ENCODE measurements around the gene MPP3. TPM values are rescaled to one million over a fixed set of nuclear protein-coding genes. Genes with fewer than 3 reads are reported as not detected.

Gene MPP3
- total RNA-seq, 2 experiments from 2014 or later, result 0.11 TPM; not detected in 1

DNA sequence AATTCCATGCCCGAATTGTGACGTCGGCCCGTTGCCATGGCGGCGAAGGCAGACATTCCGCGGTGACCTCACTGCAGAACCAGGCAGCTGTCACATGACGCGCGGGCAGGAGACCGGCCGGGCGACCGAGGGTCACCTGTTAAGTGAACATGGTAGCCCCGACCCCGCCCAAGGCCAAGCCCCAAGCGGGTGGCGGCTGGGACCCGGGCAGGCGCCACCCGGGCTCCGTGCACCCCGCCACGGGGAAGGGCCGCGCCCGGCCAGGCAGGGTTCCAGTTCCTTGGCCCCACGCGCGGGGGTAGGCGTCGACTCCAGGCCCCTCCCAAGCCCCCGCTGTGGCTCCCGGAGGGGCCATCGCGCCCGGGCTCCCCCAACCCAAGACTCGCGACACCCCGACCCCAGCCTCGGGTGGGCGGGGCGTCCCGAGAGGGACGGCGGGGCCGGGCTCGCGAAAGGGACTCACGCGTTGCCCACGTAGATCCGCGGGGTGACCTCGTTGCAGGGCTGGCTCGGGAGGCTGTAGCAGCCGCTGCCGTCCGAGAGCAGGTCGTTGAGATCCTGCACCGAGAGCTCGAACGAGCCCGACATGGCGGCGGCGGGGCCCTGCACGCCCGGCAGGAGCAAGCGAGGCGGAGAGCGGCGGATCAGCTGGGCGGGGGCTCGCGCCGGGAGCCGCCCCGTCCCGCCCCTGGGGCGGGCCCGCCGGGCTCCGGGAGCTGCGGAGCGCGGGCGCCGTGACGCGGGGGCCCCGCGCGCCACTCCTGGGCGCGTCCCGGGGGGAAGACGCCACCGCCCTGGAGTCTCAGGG lies 54.4 kb downstream of the MPP3 start, which contains the start of gene DUSP3:
Gene DUSP3 (minus strand): TSS at position 641 of the 808 bp plus-strand sequence. CDS start 53 bp downstream, at position 588.
- POLR2A ChIA-PET, result interaction anchor here (0.9 kb wide), 1 partner anchor 294 kb away, joined by 3 read pairs; no protein-coding TSS in a partner anchor
- Mint-ChIP-seq H3K4me1 (peaks cover 3% of the 10 kb centered on the region), H3K9me3 (no peaks in the 10 kb centered on the region), H3K36me3 (peaks cover 3% of the 10 kb centered on the region), H3K27ac (peak within 1 kb of the TSS; percentile 64), H3K27me3 (peaks cover 35% of the 10 kb centered on the region), H3K4me3 (peak within 1 kb of the TSS; percentile 81)
- DNase-seq (peak; percentile 88), ATAC-seq (ENCODE audit: low read depth) (peak; percentile 96)

DNA sequence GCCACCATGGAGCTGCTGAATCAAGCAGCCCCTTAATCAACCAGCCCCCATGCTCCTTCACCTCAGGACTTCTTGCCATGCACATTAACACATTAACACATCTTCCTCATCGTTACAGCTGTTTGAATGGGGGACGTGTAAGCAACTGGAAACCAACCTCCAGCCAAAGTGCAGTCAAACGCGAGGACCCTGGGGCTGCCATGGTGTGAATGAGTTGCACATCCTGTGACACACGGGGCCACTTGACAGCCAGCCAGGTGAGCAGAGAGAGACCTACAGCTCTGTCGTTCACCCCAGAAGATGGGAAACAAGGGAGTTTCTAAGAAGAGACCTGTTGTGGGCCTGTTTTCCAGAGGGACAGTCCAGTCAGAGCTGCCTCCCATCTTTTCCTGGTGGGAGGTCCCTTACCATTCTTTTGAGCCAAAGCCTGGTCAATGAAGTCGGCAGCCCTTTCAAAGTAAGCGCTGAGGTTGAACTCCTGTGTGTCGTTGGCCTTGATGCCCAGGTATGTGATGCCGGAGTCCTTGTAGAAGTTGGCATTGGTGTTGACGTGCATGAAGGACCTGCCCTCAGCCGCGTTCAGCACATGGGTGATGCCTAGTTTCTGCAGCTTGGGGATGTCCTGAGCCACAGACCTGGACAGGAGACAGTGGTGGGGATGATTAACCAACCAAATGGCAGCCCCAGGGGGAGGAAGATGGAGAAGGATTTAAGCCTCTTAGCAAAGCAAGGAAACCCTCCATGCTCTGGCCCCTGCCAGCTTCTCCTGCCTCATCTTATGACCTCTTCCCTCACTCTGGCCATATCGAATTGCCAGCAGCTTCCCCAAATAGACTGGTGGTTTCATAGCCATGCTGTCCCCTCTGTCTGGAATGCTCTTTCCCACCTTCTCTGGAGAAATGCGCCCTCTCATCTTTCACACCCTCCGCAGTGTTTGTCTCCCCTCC lies 58.4 kb downstream of the MPP3 start:
- POLR2A ChIA-PET, result no interaction called here
- Mint-ChIP-seq H3K27me3 (no peaks in the 10 kb centered on the region), H3K4me3 (no peak overlapping the region)

DNA sequence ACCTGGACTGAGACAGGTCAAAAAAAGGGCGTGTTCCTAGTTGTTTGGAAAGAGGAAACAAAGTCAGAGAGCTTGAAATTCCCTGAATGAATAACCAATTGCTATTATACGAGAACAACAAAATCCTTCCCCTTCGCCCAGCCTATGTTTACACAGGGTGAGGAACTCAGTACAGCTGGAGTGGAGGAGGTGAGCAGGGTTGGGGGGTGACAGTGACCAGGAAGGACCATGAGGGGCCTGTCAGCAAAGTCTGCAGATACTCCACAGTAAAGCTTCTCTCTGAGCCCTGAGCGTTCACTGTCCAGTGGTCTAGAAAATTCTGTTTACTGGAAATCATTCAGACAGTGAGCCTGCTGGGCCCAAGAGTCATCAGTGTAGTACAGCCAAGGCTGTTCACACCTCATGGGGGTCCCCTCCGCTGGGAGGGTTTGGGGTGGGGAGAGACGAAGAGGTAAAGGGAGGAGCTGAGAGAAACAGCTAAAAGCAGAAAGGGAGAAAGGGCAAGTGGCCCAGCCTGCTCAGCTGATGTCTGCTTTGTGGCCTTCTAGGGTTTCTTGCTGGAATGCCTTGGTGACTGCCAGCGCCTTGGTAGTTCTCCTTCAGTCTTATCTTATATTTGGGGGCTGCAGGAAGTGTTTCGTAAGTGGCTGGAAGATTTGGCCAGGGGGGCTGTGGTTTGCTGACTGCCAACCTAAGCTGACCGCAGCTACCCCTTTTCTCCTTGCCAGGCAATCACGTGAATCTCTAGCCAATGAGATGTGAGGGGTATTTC lies 59.9 kb downstream of the MPP3 start:
- Mint-ChIP-seq H3K4me3 (no peak overlapping the region), H3K4me1 (peaks cover 9% of the 10 kb centered on the region), H3K36me3 (peaks cover 11% of the 10 kb centered on the region), H3K9me3 (no peaks in the 10 kb centered on the region), H3K27ac (peak overlapping the region; percentile 38), H3K27me3 (no peaks in the 10 kb centered on the region)
- POLR2A ChIA-PET, result no interaction called here
- DNase-seq, result no peak
- ATAC-seq (ENCODE audit: low read depth), result no peak

More for the DNA sequence above, 58.4 kb downstream of the MPP3 start:
- no peak overlapping the region for H3K27ac Mint-ChIP-seq
- H3K9me3 Mint-ChIP-seq, result no peaks in the 10 kb centered on the region
- ATAC-seq (ENCODE audit: low read depth) (no peak), DNase-seq (no peak)
- peaks cover 5% of the 10 kb centered on the region for H3K4me1 Mint-ChIP-seq
- peaks cover 10% of the 10 kb centered on the region for H3K36me3 Mint-ChIP-seq

DNA sequence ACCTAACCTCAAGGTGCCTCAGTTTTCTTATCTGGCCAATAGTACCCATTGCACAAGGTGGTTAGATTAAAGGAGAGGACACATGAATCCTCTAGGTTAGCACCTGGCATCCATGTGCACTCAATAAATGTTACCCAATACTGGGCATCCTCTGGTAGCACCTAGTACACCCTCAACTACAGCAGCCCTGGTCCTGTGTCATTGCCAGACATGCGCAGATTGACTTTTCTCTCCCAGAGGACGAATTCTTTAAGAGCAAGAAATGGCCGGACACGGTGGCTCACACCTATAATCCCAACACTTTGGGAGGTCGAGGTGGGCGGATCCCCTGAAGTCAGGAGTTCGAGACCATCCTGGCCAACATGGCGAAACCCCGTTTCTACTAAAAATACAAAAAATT lies 61.5 kb downstream of the MPP3 start:
- Mint-ChIP-seq H3K4me3 (no peak overlapping the region), H3K27ac (no peak overlapping the region), H3K9me3 (no peaks in the 10 kb centered on the region), H3K27me3 (no peaks in the 10 kb centered on the region), H3K36me3 (peaks cover 11% of the 10 kb centered on the region), H3K4me1 (peaks cover 8% of the 10 kb centered on the region)
- DNase-seq (no peak), ATAC-seq (ENCODE audit: low read depth) (no peak)
- POLR2A ChIA-PET, result no interaction called here

DNA sequence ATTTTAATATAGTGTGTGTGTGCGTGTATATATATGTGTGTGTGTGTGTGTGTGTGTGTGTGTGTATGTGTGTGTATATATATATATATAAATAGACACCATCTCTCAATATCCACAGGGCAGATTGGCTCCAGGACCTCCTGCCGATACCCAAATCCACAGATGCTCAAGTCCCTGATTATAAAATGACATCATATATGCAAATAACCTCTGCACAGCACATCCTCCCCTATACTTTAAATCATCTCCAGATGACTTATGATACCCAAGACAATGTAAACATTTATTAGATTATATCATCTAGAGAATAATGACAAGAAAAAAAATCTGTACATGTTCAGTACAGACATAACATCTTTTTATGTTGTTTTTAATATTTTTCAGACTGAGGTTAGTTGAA lies 62.0 kb downstream of the MPP3 start:
- DNase-seq (no peak), ATAC-seq (ENCODE audit: low read depth) (no peak)
- peaks cover 11% of the 10 kb centered on the region for H3K36me3 Mint-ChIP-seq
- no peaks in the 10 kb centered on the region for H3K27me3 Mint-ChIP-seq
- H3K27ac Mint-ChIP-seq, result no peak overlapping the region
- no peak overlapping the region for H3K4me3 Mint-ChIP-seq
- H3K4me1 Mint-ChIP-seq, result peaks cover 8% of the 10 kb centered on the region
- no peaks in the 10 kb centered on the region for H3K9me3 Mint-ChIP-seq
- POLR2A ChIA-PET, result no interaction called here

DNA sequence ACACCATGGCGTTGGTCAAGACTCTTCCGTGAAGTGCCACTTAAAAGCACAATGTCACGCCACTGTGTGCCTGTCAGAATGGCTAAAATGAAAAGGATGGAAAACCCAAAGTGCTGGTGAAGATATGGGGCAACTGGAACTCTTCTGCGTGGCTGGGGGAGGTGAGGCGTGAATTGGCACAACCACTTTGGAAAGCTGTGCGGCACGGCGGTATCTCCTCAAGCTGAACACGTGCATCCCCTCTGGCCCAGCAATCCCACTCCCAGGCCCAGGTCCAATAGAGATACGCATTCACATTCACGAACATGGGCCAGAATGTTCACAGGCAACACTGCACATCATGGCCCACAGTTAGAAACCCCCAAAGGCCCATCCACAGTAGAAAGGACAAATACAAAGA lies 63.1 kb downstream of the MPP3 start:
- H3K27me3 Mint-ChIP-seq, result no peaks in the 10 kb centered on the region
- peaks cover 11% of the 10 kb centered on the region for H3K36me3 Mint-ChIP-seq
- no peak overlapping the region for H3K27ac Mint-ChIP-seq
- DNase-seq (no peak), ATAC-seq (ENCODE audit: low read depth) (no peak)
- POLR2A ChIA-PET, result no interaction called here
- H3K4me1 Mint-ChIP-seq, result peaks cover 8% of the 10 kb centered on the region
- no peaks in the 10 kb centered on the region for H3K9me3 Mint-ChIP-seq
- no peak overlapping the region for H3K4me3 Mint-ChIP-seq

DNA sequence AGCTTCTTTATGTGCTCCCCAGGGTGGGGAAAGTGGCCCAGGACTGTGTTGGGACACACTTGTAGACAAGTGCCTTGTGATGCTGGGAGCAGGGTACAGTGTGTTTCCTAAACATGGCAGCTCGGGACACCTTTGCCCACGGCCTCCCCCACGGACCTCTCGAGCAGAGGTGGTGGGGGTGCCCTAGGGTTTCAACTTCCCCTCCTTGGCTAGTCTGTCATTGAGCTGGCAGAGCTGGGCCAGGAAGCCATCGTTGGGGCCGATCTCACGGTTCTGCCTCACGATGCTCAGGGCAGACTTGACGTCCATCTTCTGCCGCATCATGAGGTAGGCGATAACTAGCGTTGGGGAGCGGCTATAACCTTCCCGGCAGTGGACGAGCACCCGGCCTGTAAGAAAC lies 63.5 kb downstream of the MPP3 start:
- no peak overlapping the region for H3K4me3 Mint-ChIP-seq
- DNase-seq (no peak), ATAC-seq (ENCODE audit: low read depth) (no peak)
- peaks cover 8% of the 10 kb centered on the region for H3K4me1 Mint-ChIP-seq
- no peaks in the 10 kb centered on the region for H3K27me3 Mint-ChIP-seq
- no peak overlapping the region for H3K27ac Mint-ChIP-seq
- POLR2A ChIA-PET, result no interaction called here
- H3K36me3 Mint-ChIP-seq, result peaks cover 11% of the 10 kb centered on the region
- H3K9me3 Mint-ChIP-seq, result no peaks in the 10 kb centered on the region

DNA sequence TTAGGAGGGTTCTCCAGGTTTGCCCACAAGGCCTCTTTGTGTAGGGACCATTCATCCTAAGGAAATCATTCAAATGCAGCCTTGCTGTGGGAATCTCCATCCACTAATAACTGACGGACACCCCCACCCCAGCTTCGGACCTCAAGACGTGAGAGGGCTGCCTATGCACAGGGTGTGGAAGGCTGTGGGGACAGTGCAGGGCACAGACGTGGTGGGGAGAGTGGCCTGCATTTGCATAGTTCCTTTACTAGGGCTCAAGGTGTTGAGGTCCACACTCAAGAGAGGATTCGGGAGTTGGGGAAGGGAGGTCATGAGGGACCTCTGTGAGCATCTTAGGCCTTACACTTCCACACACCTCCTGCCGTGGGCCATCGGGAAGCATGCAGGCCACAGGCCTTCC lies 64.0 kb downstream of the MPP3 start:
- Mint-ChIP-seq H3K27ac (no peak overlapping the region), H3K27me3 (no peaks in the 10 kb centered on the region), H3K9me3 (no peaks in the 10 kb centered on the region), H3K4me3 (no peak overlapping the region), H3K36me3 (peaks cover 11% of the 10 kb centered on the region), H3K4me1 (peaks cover 8% of the 10 kb centered on the region)
- no peak for DNase-seq
- no peak for ATAC-seq (ENCODE audit: low read depth)
- POLR2A ChIA-PET, result no interaction called here

DNA sequence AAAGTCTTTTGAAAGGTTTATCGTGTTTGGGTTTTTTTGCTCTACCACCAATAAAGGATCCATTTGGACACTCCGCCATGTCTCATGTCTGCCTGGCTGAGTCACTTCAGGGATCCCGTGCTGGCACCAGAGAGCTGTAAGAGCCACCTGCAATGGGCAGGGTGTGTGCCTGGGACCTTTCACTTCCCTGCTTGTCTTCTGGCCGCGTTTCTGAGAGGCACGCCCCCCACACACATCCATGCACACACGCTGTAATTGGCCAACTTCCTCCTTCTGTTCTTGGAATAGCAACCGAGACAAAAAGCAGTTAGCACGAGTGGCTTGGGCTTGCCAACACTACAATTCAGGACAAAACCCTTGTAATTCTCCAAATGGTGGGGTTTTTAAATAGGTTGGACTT lies 64.6 kb downstream of the MPP3 start:
- Mint-ChIP-seq H3K36me3 (peaks cover 7% of the 10 kb centered on the region), H3K4me3 (no peak overlapping the region), H3K27ac (no peak overlapping the region), H3K4me1 (peaks cover 5% of the 10 kb centered on the region), H3K9me3 (no peaks in the 10 kb centered on the region), H3K27me3 (no peaks in the 10 kb centered on the region)
- POLR2A ChIA-PET, result no interaction called here
- no peak for DNase-seq
- no peak for ATAC-seq (ENCODE audit: low read depth)

DNA sequence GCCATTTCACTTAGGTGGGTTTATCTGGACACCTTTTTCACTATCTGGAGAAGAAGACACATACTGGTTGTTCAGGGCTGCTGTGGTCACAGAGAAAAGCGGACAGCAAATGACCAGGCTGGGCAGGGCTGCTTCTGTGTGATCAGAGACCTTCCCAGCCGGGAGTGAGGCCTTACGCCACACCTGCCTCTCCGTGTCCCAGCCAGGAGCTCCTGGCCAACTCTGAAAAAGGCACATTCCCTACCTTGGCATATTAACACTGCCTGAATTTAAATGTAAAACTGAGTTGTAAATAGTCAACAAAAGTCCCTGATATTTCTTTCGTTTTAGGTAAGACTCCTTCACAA lies 65.3 kb downstream of the MPP3 start:
- H3K4me1 Mint-ChIP-seq, result peaks cover 4% of the 10 kb centered on the region
- ATAC-seq (ENCODE audit: low read depth) (no peak), DNase-seq (no peak)
- H3K36me3 Mint-ChIP-seq, result peaks cover 6% of the 10 kb centered on the region
- H3K27ac Mint-ChIP-seq, result no peak overlapping the region
- no peaks in the 10 kb centered on the region for H3K9me3 Mint-ChIP-seq
- H3K27me3 Mint-ChIP-seq, result no peaks in the 10 kb centered on the region
- POLR2A ChIA-PET, result interaction anchor here (0.5 kb wide), 1 partner anchor 759 kb away, joined by 5 read pairs; no protein-coding TSS in a partner anchor
- no peak overlapping the region for H3K4me3 Mint-ChIP-seq

DNA sequence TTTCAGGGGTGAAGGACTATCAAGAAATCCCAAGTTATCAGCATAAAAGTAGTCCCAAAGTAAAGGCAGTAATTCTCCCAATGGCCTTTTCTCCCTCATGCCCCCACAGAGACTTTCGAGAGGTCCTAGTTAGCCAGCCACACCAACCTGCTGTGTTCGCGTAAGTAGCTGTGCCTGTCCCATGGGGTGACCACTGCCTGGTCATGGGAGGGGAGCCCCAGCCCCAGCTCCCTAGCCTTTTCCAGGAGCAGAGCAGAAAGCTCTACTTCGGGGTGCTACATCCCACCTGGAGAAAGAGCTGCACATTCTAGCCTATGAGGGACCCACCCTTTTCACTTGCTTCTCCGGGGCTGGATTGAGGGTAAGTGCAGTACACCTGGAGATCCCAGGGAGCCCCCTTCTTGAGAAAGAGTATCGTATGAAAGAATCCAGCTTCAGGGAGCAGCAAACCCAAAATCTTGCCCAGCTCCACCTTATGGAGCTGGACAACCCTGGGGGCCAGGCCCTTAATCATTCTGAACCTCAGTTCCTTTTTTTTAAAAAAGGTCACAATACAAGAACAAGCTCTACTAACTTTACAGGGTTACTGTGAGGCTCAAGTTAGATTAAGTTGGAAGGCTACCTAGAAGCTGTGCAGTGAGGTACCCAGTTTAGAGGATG lies 65.8 kb downstream of the MPP3 start:
- Mint-ChIP-seq H3K36me3 (peaks cover 1% of the 10 kb centered on the region), H3K27ac (no peak overlapping the region), H3K27me3 (no peaks in the 10 kb centered on the region), H3K4me3 (no peak overlapping the region), H3K4me1 (peaks cover 4% of the 10 kb centered on the region), H3K9me3 (no peaks in the 10 kb centered on the region)
- ATAC-seq (ENCODE audit: low read depth) (no peak), DNase-seq (no peak)
- POLR2A ChIA-PET, result interaction anchor here (0.5 to 0.6 kb wide), 2 partner anchors 363 to 759 kb away, joined by 3 to 5 read pairs; no protein-coding TSS in a partner anchor

DNA sequence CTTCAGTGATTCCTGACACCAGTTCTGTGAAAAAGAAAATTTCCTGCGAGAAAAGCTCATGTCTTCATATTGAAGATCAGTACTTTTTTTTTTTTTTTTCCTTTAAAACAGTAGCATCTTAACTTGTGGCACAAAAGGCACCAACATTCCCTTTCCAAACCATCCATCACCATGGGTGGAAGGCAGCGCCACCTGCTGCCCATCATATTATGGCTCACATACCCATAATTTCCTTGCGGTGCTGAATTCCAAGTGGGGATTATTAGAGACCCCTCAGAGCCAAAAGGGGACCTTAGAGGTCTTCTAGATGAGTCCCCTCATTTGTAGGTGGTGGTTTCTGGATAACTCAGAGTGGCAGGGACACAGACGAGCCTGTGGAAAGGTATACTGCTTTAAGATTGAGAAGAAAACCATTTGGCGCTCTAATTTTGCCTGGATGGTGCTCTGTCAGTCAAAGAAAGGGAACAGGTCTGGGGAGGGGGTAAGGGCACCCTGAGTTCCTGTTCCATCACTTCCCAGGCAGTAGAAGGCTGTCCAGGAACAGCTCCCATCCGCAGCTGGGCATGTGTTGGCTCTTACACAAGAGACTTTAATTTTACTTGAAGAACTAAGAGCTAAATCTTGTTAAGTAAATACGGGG lies 66.4 kb downstream of the MPP3 start:
- Mint-ChIP-seq H3K4me3 (no peak overlapping the region), H3K27me3 (no peaks in the 10 kb centered on the region), H3K27ac (no peak overlapping the region), H3K4me1 (peaks cover 4% of the 10 kb centered on the region), H3K36me3 (peaks cover 1% of the 10 kb centered on the region), H3K9me3 (no peaks in the 10 kb centered on the region)
- POLR2A ChIA-PET, result interaction anchor here (0.6 kb wide), 1 partner anchor 363 kb away, joined by 3 read pairs; no protein-coding TSS in a partner anchor
- ATAC-seq (ENCODE audit: low read depth) (no peak), DNase-seq (peak; percentile 56)

All from activated naive CD8-positive, alpha-beta T cell treated with anti-CD3 and anti-CD28 coated beads, Interleukin-2, amount 10 ng/mL, durations not matched to agents 7 days and 5 days (primary cell).